Muscle layer of colon (tissue), 2 donors: ENCODE measurements around the gene PTGDS.
"Not testable (repeated sequence)": the region's sequence is repeated elsewhere in the genome, so short reads cannot be mapped to it uniquely, and the experiment has no call there.

Experiments
- H3K27ac ChIP-seq: one replicate; pipeline ENCODE4 v1.7.0; 2013; ENCODE audit warnings: low read depth, mild to moderate bottlenecking, low read length, moderate library complexity
- H3K27me3 ChIP-seq, 2 donors: one replicate each; pipeline ENCODE4 v1.7.0; 2013; ENCODE audit warnings: low read length in 2 of 2, mild to moderate bottlenecking in 2 of 2; ENCODE audit not compliant: insufficient read depth in 2 of 2, control insufficient read depth in 1 of 2
- H3K36me3 ChIP-seq: one replicate; pipeline ENCODE4 v1.7.0; 2013; ENCODE audit warnings: mild to moderate bottlenecking, low read length; ENCODE audit not compliant: insufficient read depth
- H3K4me1 ChIP-seq: one replicate; pipeline ENCODE4 v1.7.0; 2013; ENCODE audit warnings: mild to moderate bottlenecking, low read length; ENCODE audit not compliant: insufficient read depth
- H3K4me3 ChIP-seq, 2 donors: one replicate each; pipeline ENCODE4 v1.7.0; 2013; ENCODE audit warnings: low read length in 2 of 2, low read depth in 1 of 2, mild to moderate bottlenecking in 1 of 2, moderate library complexity in 1 of 2
- H3K9ac ChIP-seq: one replicate; pipeline ENCODE4 v1.7.0; 2013; ENCODE audit warnings: low read length
- H3K9me3 ChIP-seq: one replicate; pipeline ENCODE4 v1.7.0; 2013; ENCODE audit warnings: mild to moderate bottlenecking, low read length
- donor health status: abdominal sarcoma.
- donor health status: Adenocarcinoma of cecum.

The PTGDS gene

GRCh38 chr9:137001857-137002645, 24.7 kb downstream of the PTGDS start:
- no peak overlapping the region for H3K4me3 ChIP-seq
- peaks cover 3 to 5% of the 10 kb centered on the region in 2 donors for H3K27me3 ChIP-seq
- H3K9me3 ChIP-seq = no peaks in the 10 kb centered on the region
- H3K9ac ChIP-seq = no peak overlapping the region
- no peak overlapping the region for H3K27ac ChIP-seq
- H3K36me3 ChIP-seq = no peaks in the 10 kb centered on the region
- no peaks in the 10 kb centered on the region for H3K4me1 ChIP-seq

- H3K4me3 ChIP-seq = no peak overlapping the region
- no peaks in the 10 kb centered on the region for H3K4me1 ChIP-seq
- H3K9me3 ChIP-seq = no peaks in the 10 kb centered on the region
- H3K36me3 ChIP-seq = no peaks in the 10 kb centered on the region
- no peak overlapping the region for H3K9ac ChIP-seq
- H3K27me3 ChIP-seq = no peaks in the 10 kb centered on the region
- H3K27ac ChIP-seq = no peak overlapping the region
Observed at GRCh38 chr9:137002646-137003041, 25.3 kb downstream of the PTGDS start.

GRCh38 chr9:137004285-137004684, 27.0 kb downstream of the PTGDS start:
- H3K9ac ChIP-seq, H3K4me3 ChIP-seq, H3K4me1 ChIP-seq, H3K36me3 ChIP-seq, H3K27me3 ChIP-seq, H3K9me3 ChIP-seq, H3K27ac ChIP-seq: not testable (repeated sequence)

GRCh38 chr9:137006116-137007003, 29.1 kb downstream of the PTGDS start:
- Histone ChIP-seq H3K27ac (no peak overlapping the region), H3K4me1 (no peaks in the 10 kb centered on the region), H3K4me3 (no peak overlapping the region), H3K27me3 (no peaks in the 10 kb centered on the region), H3K36me3 (peaks cover 3% of the 10 kb centered on the region), H3K9ac (no peak overlapping the region), H3K9me3 (no peaks in the 10 kb centered on the region)

- Histone ChIP-seq H3K4me3 (no peak overlapping the region), H3K4me1 (no peaks in the 10 kb centered on the region), H3K9me3 (no peaks in the 10 kb centered on the region), H3K36me3 (peaks cover 9% of the 10 kb centered on the region), H3K27me3 (no peaks in the 10 kb centered on the region), H3K9ac (no peak overlapping the region), H3K27ac (no peak overlapping the region)
Observed at GRCh38 chr9:137007108-137007815, 30.0 kb downstream of the PTGDS start.

- Histone ChIP-seq H3K9me3 (no peaks in the 10 kb centered on the region), H3K9ac (no peak overlapping the region), H3K27ac (no peak overlapping the region), H3K4me3 (no peak overlapping the region), H3K36me3 (peaks cover 9% of the 10 kb centered on the region), H3K27me3 (no peaks in the 10 kb centered on the region), H3K4me1 (no peaks in the 10 kb centered on the region)
Observed at GRCh38 chr9:137007816-137008270, 30.5 kb downstream of the PTGDS start.

GRCh38 chr9:137008312-137008711, 31.0 kb downstream of the PTGDS start:
- H3K4me3 ChIP-seq = no peak overlapping the region
- no peak overlapping the region for H3K27ac ChIP-seq
- no peaks in the 10 kb centered on the region for H3K4me1 ChIP-seq
- no peaks in the 10 kb centered on the region for H3K27me3 ChIP-seq
- no peak overlapping the region for H3K9ac ChIP-seq
- peaks cover 9% of the 10 kb centered on the region for H3K36me3 ChIP-seq
- H3K9me3 ChIP-seq = no peaks in the 10 kb centered on the region

GRCh38 chr9:137009217-137009616, 31.9 kb downstream of the PTGDS start:
- H3K4me3 ChIP-seq = no peak overlapping the region
- peaks cover 9% of the 10 kb centered on the region for H3K36me3 ChIP-seq
- H3K27me3 ChIP-seq = no peaks in the 10 kb centered on the region
- H3K9me3 ChIP-seq = no peaks in the 10 kb centered on the region
- no peaks in the 10 kb centered on the region for H3K4me1 ChIP-seq
- H3K27ac ChIP-seq = no peak overlapping the region
- H3K9ac ChIP-seq = no peak overlapping the region

- no peaks in the 10 kb centered on the region for H3K27me3 ChIP-seq
- H3K4me3 ChIP-seq = no peak overlapping the region
- no peaks in the 10 kb centered on the region for H3K4me1 ChIP-seq
- peaks cover 9% of the 10 kb centered on the region for H3K36me3 ChIP-seq
- H3K9me3 ChIP-seq = no peaks in the 10 kb centered on the region
- H3K27ac ChIP-seq = no peak overlapping the region
- H3K9ac ChIP-seq = no peak overlapping the region
Observed at GRCh38 chr9:137009938-137010732, 32.8 kb downstream of the PTGDS start.

- H3K4me1 ChIP-seq = no peaks in the 10 kb centered on the region
- H3K27ac ChIP-seq = no peak overlapping the region
- no peaks in the 10 kb centered on the region for H3K27me3 ChIP-seq
- peaks cover 9% of the 10 kb centered on the region for H3K36me3 ChIP-seq
- no peak overlapping the region for H3K9ac ChIP-seq
- H3K4me3 ChIP-seq = no peak overlapping the region
- H3K9me3 ChIP-seq = no peaks in the 10 kb centered on the region
Observed at GRCh38 chr9:137011156-137011555, 33.9 kb downstream of the PTGDS start.
